AG09319 (cell line): ENCODE measurements around the gene ZCCHC2.

ENCODE experiments used
- DNase-seq: peaks from one replicate; pipeline ENCODE4 v3.0.0-alpha.2; 2010; ENCODE audit warnings: low read depth; ENCODE audit errors: extremely low read depth
- TF ChIP-seq, protein P1 (sequence below): IDR thresholded peaks from 2 replicates; pipeline ENCODE4 v1.5.1; 2011; ENCODE audit warnings: low read depth, mild to moderate bottlenecking, inconsistent platforms, low read length, moderate library complexity

The ZCCHC2 gene

DNA sequence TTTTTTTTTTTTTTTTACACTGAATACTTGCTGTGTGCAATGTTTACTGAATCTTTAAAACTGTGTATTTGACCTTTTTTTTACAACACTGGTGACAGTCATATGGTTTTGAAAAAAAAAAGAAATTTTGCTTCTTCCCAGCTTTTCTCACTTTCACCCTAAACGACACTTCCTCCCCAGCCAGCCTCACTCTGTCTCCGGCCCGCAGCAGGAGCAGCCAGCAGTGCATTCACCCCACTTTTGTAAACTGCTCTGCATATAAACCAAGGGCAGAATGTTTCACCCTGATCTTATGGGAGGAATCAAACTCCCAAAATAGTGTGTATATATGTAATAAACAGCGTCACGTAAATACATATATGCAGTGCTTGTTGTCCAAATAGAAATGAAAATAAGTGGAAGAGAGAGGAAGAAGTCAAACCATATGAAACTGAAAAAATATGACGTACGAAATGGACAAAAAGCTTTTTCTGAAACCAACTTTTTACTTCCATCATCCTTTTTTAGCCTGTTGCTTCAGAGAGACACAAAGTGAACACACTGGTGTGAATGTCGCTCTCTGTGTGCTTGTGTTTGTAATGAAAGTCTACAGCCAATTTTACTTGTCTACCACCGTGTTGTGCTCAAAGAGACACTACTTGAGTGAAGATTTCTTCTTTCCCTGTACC, 54.2 kb downstream of the ZCCHC2 start:
- TF ChIP-seq, protein P1, sequence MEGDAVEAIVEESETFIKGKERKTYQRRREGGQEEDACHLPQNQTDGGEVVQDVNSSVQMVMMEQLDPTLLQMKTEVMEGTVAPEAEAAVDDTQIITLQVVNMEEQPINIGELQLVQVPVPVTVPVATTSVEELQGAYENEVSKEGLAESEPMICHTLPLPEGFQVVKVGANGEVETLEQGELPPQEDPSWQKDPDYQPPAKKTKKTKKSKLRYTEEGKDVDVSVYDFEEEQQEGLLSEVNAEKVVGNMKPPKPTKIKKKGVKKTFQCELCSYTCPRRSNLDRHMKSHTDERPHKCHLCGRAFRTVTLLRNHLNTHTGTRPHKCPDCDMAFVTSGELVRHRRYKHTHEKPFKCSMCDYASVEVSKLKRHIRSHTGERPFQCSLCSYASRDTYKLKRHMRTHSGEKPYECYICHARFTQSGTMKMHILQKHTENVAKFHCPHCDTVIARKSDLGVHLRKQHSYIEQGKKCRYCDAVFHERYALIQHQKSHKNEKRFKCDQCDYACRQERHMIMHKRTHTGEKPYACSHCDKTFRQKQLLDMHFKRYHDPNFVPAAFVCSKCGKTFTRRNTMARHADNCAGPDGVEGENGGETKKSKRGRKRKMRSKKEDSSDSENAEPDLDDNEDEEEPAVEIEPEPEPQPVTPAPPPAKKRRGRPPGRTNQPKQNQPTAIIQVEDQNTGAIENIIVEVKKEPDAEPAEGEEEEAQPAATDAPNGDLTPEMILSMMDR, result no peak
- no peak for DNase-seq

GRCh38 chr18:62577765-62578164, 54.9 kb downstream of the ZCCHC2 start:
- DNase-seq, result no peak

DNA sequence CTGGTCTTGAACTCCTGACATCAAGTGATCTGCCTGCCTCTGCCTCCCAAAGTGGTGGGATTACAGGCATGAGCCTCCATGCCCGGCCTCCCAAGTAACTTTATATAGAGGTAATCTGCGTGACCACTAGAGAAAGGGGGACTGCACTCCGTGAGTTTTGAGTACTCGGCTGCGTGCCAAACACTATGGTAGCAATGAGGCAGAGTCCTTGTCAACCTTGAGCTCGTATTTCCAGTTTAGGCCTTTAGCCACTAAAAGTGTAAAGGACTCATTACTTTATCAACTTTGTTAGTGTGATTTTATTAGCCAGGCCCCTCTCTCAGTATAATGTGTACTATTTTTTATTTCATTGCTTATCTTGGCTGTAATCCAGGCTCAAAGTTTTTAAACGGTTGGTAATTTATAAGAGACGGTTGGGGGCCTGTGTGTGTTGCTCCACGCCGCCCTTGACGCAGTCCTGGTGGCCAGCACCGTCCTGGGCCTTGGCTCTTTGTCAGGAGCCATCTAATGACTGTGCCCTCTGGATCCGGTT, 56.2 kb downstream of the ZCCHC2 start:
- TF ChIP-seq, protein P1, result no peak
- no peak for DNase-seq

More at GRCh38 chr18:62577765-62578164, 54.9 kb downstream of the ZCCHC2 start:
- TF ChIP-seq, protein P1, result no peak

DNA sequence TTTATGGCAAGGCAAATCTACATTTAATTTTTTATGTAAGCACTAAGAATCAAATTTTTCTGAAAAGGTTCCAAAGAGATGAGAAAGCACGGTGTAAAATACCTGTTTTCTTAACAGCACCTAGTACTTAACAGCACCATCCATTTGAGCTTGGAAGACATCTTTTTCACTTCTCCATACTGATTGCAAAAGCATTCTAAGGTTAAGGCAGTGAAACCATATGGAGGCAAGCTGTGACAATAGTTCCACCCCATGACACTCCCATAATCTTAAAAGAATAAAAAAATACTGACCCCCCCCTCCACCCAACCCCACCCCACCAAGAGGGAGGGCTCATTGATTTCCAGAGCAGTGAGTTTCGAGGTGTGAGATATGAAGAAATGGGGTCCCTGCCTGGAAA, 60.6 kb downstream of the ZCCHC2 start:
- TF ChIP-seq, protein P1, result no peak
- DNase-seq, result no peak

DNA sequence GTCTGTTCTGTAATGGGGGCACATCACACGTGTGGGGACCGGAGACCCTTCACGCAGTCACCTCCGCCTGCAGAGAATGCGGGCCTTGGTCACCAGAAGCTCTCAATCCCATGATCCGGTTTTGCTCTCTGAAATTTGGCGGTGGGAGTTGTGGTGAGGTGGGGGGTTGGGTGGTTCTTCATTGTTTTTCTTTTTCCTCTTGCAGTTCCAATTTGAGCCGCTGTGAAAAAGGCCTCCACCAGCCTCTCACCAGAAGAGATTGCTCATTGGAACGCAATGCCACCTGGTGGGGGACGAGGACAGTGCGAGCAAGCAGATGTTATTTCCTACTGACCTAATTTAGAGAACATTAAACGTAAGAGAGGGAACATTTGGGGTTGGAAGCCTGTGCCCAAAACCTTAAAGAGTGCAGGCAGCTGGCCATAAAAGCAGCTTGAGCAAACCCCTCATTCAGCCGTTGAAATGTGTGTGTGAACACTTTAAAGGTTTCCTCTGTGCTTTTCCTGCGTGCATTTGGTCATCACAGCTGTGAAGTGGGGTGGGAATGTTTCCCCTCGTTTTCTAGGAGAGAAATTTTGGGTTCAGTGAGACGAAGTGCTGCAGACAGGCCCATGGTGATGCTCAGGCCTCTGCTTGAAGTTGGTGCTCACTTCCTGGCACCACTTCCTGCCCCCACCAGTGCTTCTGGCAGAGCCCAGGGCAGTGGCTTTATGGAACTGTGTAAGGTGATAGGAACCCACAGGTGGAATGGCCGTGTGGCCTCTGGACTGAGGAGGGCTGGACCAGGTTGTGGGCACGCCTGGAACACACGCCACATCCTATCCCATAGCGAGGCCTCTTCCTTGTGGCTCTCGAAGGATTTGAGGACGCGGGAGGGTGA, 61.7 kb downstream of the ZCCHC2 start:
- TF ChIP-seq, protein P1, result peak; percentile 99
- peak; percentile 75 for DNase-seq

DNA sequence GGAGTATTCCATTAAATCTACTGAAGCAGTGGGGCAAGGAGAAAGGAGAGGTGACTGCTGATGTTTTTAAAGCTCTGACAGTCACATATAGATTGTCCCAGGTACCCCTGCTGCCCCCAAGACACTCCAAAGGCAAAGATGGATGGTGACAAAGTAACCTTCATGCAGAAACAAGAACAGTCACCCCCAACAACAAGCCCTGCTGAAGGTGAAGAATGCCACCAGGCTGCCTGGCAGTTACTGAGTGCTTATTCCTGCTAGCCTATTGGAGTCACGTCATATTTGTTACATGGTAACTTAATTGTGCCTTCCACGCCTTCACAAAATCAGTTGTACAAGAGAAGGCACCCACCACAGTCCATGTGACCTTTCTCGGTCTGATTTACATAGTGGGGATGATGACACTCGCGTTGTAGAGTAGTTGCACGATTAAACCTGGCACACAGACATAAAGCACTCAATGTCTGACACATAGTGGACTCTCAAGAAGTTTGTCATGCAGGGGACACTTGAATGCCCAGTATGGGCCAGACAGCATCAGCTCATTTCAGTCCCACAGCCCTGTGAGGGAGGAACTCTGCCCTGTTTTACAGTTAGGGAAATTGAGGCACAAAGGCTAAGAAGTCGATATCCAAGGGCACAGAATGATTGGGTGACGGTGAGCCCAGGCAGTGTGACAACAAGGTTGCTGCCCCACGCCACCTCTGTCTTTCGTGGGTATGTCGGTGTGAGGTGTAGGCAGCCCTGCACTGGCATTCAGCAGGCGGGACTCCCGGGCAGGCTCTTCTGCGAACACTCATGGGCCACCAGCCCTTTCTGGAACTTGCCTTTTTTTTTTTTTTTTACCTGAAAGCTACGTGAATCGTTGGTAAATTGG, 62.7 kb downstream of the ZCCHC2 start:
- no peak for DNase-seq
- TF ChIP-seq, protein P1, result no peak
